OCI-LY3 (cell line): ENCODE measurements around the gene CNN3.

Experiments used
- H2AFZ ChIP-seq: fragments of 200-600, 300-600 bp; shearing (Covaris generic); 2 replicates; pipeline ENCODE4 v1.6.0; 2014; ENCODE audit warnings: antibody characterized with exemption, low read depth, low read length
- H3K27ac ChIP-seq: fragments of 200-600, 300-600 bp; sonication (generic); 2 replicates; pipeline ENCODE4 v1.5.1; 2014; ENCODE audit warnings: mild to moderate bottlenecking, low read length, moderate library complexity, mixed read lengths
- H3K27me3 ChIP-seq: fragments of 200-600, 300-600 bp; sonication (generic); 2 replicates; pipeline ENCODE4 v1.6.1; 2014; ENCODE audit warnings: low read depth, low read length, mixed read lengths
- H3K36me3 ChIP-seq: fragments of 200-600, 300-600 bp; sonication (generic); replicated peaks from 2 replicates; pipeline ENCODE3; 2014; ENCODE audit warnings: low read depth, low read length, mixed read lengths
- H3K4me1 ChIP-seq: fragments of 300-600, 200-600 bp; sonication (generic); 2 replicates; pipeline ENCODE4 v1.6.1; 2014; ENCODE audit warnings: low read length, mixed read lengths
- H3K4me2 ChIP-seq: fragments of 200-600, 300-600 bp; sonication (generic); 2 replicates; pipeline ENCODE4 v1.6.1; 2014; ENCODE audit warnings: low read length, mixed read lengths
- H3K4me3 ChIP-seq: fragments of 300-600, 200-600 bp; sonication (generic); 2 replicates; pipeline ENCODE4 v1.5.1; 2014; ENCODE audit warnings: antibody characterized with exemption, mild to moderate bottlenecking, low read length, moderate library complexity
- H3K79me2 ChIP-seq: fragments of 300-600, 200-600 bp; shearing (Covaris generic); 2 replicates; pipeline ENCODE4 v1.6.1; 2014; ENCODE audit warnings: mild to moderate bottlenecking, low read length, mixed read lengths
- H3K9ac ChIP-seq: fragments of 300-600, 200-600 bp; shearing (Covaris generic); 2 replicates; pipeline ENCODE4 v1.6.0; 2014; ENCODE audit warnings: mild to moderate bottlenecking, low read length, moderate library complexity
- H3K9me3 ChIP-seq: fragments of 200-600, 300-600 bp; shearing (Covaris generic); 2 replicates; pipeline ENCODE4 v1.6.1; 2014; ENCODE audit warnings: low read length, mixed read lengths; ENCODE audit not compliant: insufficient read depth
- H4K20me1 ChIP-seq: fragments of 200-600, 300-600 bp; sonication (generic); 2 replicates; pipeline ENCODE4 v1.6.1; 2016; ENCODE audit warnings: low read length, mixed read lengths; ENCODE audit not compliant: insufficient read depth
- CTCF ChIP-seq: fragments of 200-600, 300-600 bp; sonication (generic); IDR thresholded peaks from 2 replicates; pipeline ENCODE4 v1.5.1; 2014; ENCODE audit warnings: antibody characterized with exemption, low read length, low read depth
- EZH2phosphoT487 ChIP-seq: fragments of 200-600 bp; shearing (Covaris generic); IDR thresholded peaks from 2 replicates; pipeline ENCODE4 v1.6.1; 2018; ENCODE audit warnings: antibody characterized with exemption, mixed run types, low read depth

The CNN3 gene

GRCh38 chr1:94907136-94907535, 19.8 kb downstream of the CNN3 start:
- Histone ChIP-seq H3K27ac (no peak overlapping the region), H3K9me3 (no peaks in the 10 kb centered on the region), H3K4me2 (no peak overlapping the region), H3K9ac (no peak overlapping the region), H3K79me2 (no peaks in the 10 kb centered on the region), H3K36me3 (no peaks in the 10 kb centered on the region), H3K27me3 (no peaks in the 10 kb centered on the region), H3K4me1 (no peaks in the 10 kb centered on the region), H2AFZ (no peak overlapping the region), H4K20me1 (no peaks in the 10 kb centered on the region), H3K4me3 (no peak overlapping the region)
- no peak for TF ChIP-seq EZH2phosphoT487
- TF ChIP-seq CTCF, result no peak

- Histone ChIP-seq H2AFZ (no peak overlapping the region), H3K79me2 (no peaks in the 10 kb centered on the region), H3K27me3 (no peaks in the 10 kb centered on the region), H3K4me2 (no peak overlapping the region), H3K4me3 (no peak overlapping the region), H3K27ac (no peak overlapping the region), H3K36me3 (no peaks in the 10 kb centered on the region), H3K9ac (no peak overlapping the region), H3K4me1 (no peaks in the 10 kb centered on the region), H3K9me3 (no peaks in the 10 kb centered on the region), H4K20me1 (no peaks in the 10 kb centered on the region)
- TF ChIP-seq EZH2phosphoT487 (no peak), CTCF (no peak)
These were observed 20.5 kb downstream of the CNN3 start for GRCh38 chr1:94906382-94906781.

- Histone ChIP-seq H3K79me2 (no peaks in the 10 kb centered on the region), H3K4me2 (no peak overlapping the region), H3K4me1 (no peaks in the 10 kb centered on the region), H3K27ac (no peak overlapping the region), H3K4me3 (no peak overlapping the region), H3K36me3 (no peaks in the 10 kb centered on the region), H3K9me3 (no peaks in the 10 kb centered on the region), H3K27me3 (no peaks in the 10 kb centered on the region), H4K20me1 (no peaks in the 10 kb centered on the region), H3K9ac (no peak overlapping the region), H2AFZ (no peak overlapping the region)
- TF ChIP-seq EZH2phosphoT487 (no peak), CTCF (no peak)
These were observed 21.7 kb downstream of the CNN3 start for GRCh38 chr1:94905207-94905606.

- Histone ChIP-seq H3K4me1 (no peaks in the 10 kb centered on the region), H3K9me3 (no peaks in the 10 kb centered on the region), H3K27me3 (no peaks in the 10 kb centered on the region), H3K9ac (no peak overlapping the region), H3K79me2 (no peaks in the 10 kb centered on the region), H4K20me1 (no peaks in the 10 kb centered on the region), H2AFZ (no peak overlapping the region), H3K27ac (no peak overlapping the region), H3K4me2 (no peak overlapping the region), H3K36me3 (no peaks in the 10 kb centered on the region), H3K4me3 (no peak overlapping the region)
- TF ChIP-seq CTCF, result no peak
- TF ChIP-seq EZH2phosphoT487, result no peak
These were observed 23.5 kb downstream of the CNN3 start for GRCh38 chr1:94903280-94904009.
